DMS79 treated with DMSO at 0.1 percent for 48 hours (cell line): ENCODE data around the gene PRICKLE2.

Experiments
- DNase-seq: peaks from one replicate; lab custom pipeline; 2025; lab: John Stamatoyannopoulos, UW

PRICKLE2 gene

GRCh38 chr3:64131725-64132469 lies 93.4 kb downstream of the PRICKLE2 start:
- no peak for DNase-seq

GRCh38 chr3:64130436-64130835 lies 94.8 kb downstream of the PRICKLE2 start:
- no peak for DNase-seq

GRCh38 chr3:64129581-64129980 lies 95.7 kb downstream of the PRICKLE2 start:
- no peak for DNase-seq

GRCh38 chr3:64129106-64129505 lies 96.2 kb downstream of the PRICKLE2 start:
- DNase-seq = no peak

- no peak for DNase-seq
Measured at GRCh38 chr3:64125561-64125960, 99.7 kb downstream of the PRICKLE2 start.

GRCh38 chr3:64123931-64124330 lies 101.3 kb downstream of the PRICKLE2 start:
- DNase-seq = no peak

GRCh38 chr3:64122476-64122875 lies 102.8 kb downstream of the PRICKLE2 start:
- DNase-seq = no peak

GRCh38 chr3:64121750-64122311 lies 103.4 kb downstream of the PRICKLE2 start:
- DNase-seq = no peak

GRCh38 chr3:64120876-64121275 lies 104.4 kb downstream of the PRICKLE2 start:
- peak; percentile 20 for DNase-seq

- DNase-seq = no peak
Measured at GRCh38 chr3:64117483-64117882, 107.8 kb downstream of the PRICKLE2 start.

GRCh38 chr3:64114651-64115050 lies 110.6 kb downstream of the PRICKLE2 start:
- no peak for DNase-seq

- DNase-seq = no peak
Measured at GRCh38 chr3:64111872-64112271, 113.4 kb downstream of the PRICKLE2 start.

- DNase-seq = no peak
Measured at GRCh38 chr3:64111083-64111482, 114.2 kb downstream of the PRICKLE2 start.

- DNase-seq = peak; percentile 71
Measured at GRCh38 chr3:64110071-64110470, 115.2 kb downstream of the PRICKLE2 start.

GRCh38 chr3:64109438-64109837 lies 115.8 kb downstream of the PRICKLE2 start:
- peak; percentile 39 for DNase-seq

- DNase-seq = no peak
Measured at GRCh38 chr3:64108784-64109317, 116.4 kb downstream of the PRICKLE2 start.

- peak; percentile 24 for DNase-seq
Measured at GRCh38 chr3:64108231-64108630, 117.0 kb downstream of the PRICKLE2 start.

- DNase-seq = no peak
Measured at GRCh38 chr3:64107190-64107589, 118.1 kb downstream of the PRICKLE2 start.

- DNase-seq = no peak
Measured at GRCh38 chr3:64105816-64106215, 119.5 kb downstream of the PRICKLE2 start.

GRCh38 chr3:64104691-64105111 lies 120.6 kb downstream of the PRICKLE2 start:
- DNase-seq = no peak

- no peak for DNase-seq
Measured at GRCh38 chr3:64104006-64104405, 121.3 kb downstream of the PRICKLE2 start.

GRCh38 chr3:64103131-64103530 lies 122.1 kb downstream of the PRICKLE2 start:
- no peak for DNase-seq

GRCh38 chr3:64102147-64102546 lies 123.1 kb downstream of the PRICKLE2 start:
- no peak for DNase-seq

- DNase-seq = no peak
Measured at GRCh38 chr3:64099316-64099715, 126.0 kb downstream of the PRICKLE2 start.
